NB4 (cell line): ENCODE data around the gene ZFPM1.

Source experiments
- POLR2A ChIP-seq: IDR thresholded peaks from 2 replicates; pipeline ENCODE4 v1.6.1; 2011; ENCODE audit warnings: mild to moderate bottlenecking; ENCODE audit not compliant: insufficient read length; ENCODE audit errors: extremely low read depth
- TF ChIP-seq, protein P1 (sequence below): IDR thresholded peaks from one replicate; pipeline ENCODE4 v1.5.1; 2012; ENCODE audit warnings: low read depth, low read length
- TF ChIP-seq, protein P2 (sequence below): IDR thresholded peaks from 2 replicates; pipeline ENCODE4 v1.6.1; 2011; ENCODE audit warnings: low read depth, low read length

DNA sequence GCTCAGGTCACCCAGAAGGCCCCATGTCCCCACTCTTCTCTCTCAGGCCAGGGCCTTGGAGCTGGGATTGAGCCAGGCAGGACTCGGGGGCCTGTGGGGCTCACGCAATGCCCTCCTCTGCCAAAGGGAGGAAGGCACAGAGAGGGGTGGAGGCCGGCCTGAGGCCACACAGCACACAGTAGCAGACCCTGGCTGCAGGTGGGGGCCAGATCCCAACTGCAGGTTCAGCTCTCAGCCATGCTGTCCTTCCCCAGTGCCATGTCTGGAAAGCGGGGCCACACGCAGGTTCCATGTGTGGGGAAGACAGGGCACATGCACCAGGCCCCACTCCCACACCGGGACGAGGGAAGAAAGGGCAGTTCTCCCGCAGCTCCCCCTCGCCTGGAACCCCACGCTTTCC is 33.3 kb upstream of the ZFPM1 start:
- no peak for TF ChIP-seq POLR2A
- TF ChIP-seq, protein P1, sequence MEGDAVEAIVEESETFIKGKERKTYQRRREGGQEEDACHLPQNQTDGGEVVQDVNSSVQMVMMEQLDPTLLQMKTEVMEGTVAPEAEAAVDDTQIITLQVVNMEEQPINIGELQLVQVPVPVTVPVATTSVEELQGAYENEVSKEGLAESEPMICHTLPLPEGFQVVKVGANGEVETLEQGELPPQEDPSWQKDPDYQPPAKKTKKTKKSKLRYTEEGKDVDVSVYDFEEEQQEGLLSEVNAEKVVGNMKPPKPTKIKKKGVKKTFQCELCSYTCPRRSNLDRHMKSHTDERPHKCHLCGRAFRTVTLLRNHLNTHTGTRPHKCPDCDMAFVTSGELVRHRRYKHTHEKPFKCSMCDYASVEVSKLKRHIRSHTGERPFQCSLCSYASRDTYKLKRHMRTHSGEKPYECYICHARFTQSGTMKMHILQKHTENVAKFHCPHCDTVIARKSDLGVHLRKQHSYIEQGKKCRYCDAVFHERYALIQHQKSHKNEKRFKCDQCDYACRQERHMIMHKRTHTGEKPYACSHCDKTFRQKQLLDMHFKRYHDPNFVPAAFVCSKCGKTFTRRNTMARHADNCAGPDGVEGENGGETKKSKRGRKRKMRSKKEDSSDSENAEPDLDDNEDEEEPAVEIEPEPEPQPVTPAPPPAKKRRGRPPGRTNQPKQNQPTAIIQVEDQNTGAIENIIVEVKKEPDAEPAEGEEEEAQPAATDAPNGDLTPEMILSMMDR = no peak
- TF ChIP-seq, protein P2, sequence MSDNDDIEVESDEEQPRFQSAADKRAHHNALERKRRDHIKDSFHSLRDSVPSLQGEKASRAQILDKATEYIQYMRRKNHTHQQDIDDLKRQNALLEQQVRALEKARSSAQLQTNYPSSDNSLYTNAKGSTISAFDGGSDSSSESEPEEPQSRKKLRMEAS = no peak
